ENCODE measurements around the gene ARMH3.
A peak's percentile ranks its signal among the peaks of the same experiment; 100 is the strongest.

Gene ARMH3

GRCh38 chr10:101902032-101902819 is 153.7 kb downstream of the ARMH3 start:
- DNase-seq (ENCODE audit: extremely low read depth in 1 of 2, low read depth in 1 of 2): no peak

- no peak for DNase-seq (ENCODE audit: extremely low read depth in 1 of 2, low read depth in 1 of 2)
These were observed 154.6 kb downstream of the ARMH3 start for GRCh38 chr10:101901340-101901739.

GRCh38 chr10:101897633-101898032 is 158.3 kb downstream of the ARMH3 start:
- no peak for DNase-seq (ENCODE audit: extremely low read depth in 1 of 2, low read depth in 1 of 2)

- no peak for DNase-seq (ENCODE audit: extremely low read depth in 1 of 2, low read depth in 1 of 2)
These were observed 159.6 kb downstream of the ARMH3 start for GRCh38 chr10:101896225-101896877.

- no peak for DNase-seq (ENCODE audit: extremely low read depth in 1 of 2, low read depth in 1 of 2)
These were observed 160.2 kb downstream of the ARMH3 start for GRCh38 chr10:101895781-101896180.

- DNase-seq (ENCODE audit: extremely low read depth in 1 of 2, low read depth in 1 of 2): no peak
These were observed 161.2 kb downstream of the ARMH3 start for GRCh38 chr10:101894742-101895141.

GRCh38 chr10:101894266-101894665 is 161.7 kb downstream of the ARMH3 start:
- no peak for DNase-seq (ENCODE audit: extremely low read depth in 1 of 2, low read depth in 1 of 2)

- DNase-seq (ENCODE audit: extremely low read depth in 1 of 2, low read depth in 1 of 2): no peak
These were observed 162.4 kb downstream of the ARMH3 start for GRCh38 chr10:101893510-101894120.

GRCh38 chr10:101892782-101893391 is 163.1 kb downstream of the ARMH3 start:
- no peak for DNase-seq (ENCODE audit: extremely low read depth in 1 of 2, low read depth in 1 of 2)

GRCh38 chr10:101889256-101890210 is 166.4 kb downstream of the ARMH3 start:
- DNase-seq (ENCODE audit: extremely low read depth in 1 of 2, low read depth in 1 of 2): peak; percentile 22 to 39

- no peak for DNase-seq (ENCODE audit: extremely low read depth in 1 of 2, low read depth in 1 of 2)
These were observed 167.6 kb downstream of the ARMH3 start for GRCh38 chr10:101888251-101888949.

- DNase-seq (ENCODE audit: extremely low read depth in 1 of 2, low read depth in 1 of 2): no peak
These were observed 168.2 kb downstream of the ARMH3 start for GRCh38 chr10:101887775-101888174.

GRCh38 chr10:101886521-101887312 is 169.3 kb downstream of the ARMH3 start:
- DNase-seq (ENCODE audit: extremely low read depth in 1 of 2, low read depth in 1 of 2): no peak

GRCh38 chr10:101881036-101881774 is 174.8 kb downstream of the ARMH3 start:
- no peak for DNase-seq (ENCODE audit: extremely low read depth in 1 of 2, low read depth in 1 of 2)

GRCh38 chr10:101880232-101880573 is 175.8 kb downstream of the ARMH3 start:
- no peak for DNase-seq (ENCODE audit: extremely low read depth in 1 of 2, low read depth in 1 of 2)

- DNase-seq (ENCODE audit: extremely low read depth in 1 of 2, low read depth in 1 of 2): no peak
These were observed 176.3 kb downstream of the ARMH3 start for GRCh38 chr10:101879456-101880231.

GRCh38 chr10:101878869-101879268 is 177.1 kb downstream of the ARMH3 start:
- DNase-seq (ENCODE audit: extremely low read depth in 1 of 2, low read depth in 1 of 2): no peak

All from stimulated activated CD8-positive, alpha-beta memory T cell treated with anti-CD3 and anti-CD28 coated beads, Interleukin-7, amount 100 ng/mL, for 48 hours (primary cell).